ENCODE results near the gene OSBP.

The OSBP gene

DNA sequence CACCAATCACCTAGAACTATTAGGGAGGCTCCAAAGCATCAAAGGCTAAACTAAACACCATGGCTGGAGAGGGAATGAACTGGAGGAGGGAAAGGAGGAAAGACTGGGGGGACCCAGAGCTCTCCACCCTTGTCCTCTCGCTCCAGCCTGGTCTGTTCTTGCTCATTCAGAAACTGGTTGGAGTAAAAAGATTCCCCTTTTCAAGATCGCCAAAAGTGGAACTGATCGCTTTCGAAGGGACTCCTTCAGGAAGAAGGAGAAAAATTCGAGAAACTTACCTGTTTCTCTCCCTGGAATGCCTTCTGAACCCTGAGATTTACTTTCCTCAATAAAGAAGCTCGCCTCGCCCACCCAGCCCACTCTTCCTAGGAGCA is 57.3 kb downstream of the OSBP start:
- Histone ChIP-seq H3K4me3 (replicated peaks; ENCODE audit: insufficient read depth, low read length) (peak overlapping the region; percentile 42; the same call in 1 of the 2 replicates), H3K27ac (replicated peaks) (no peak overlapping the region; the same call in 1 of the 2 replicates), H3K27me3 (ENCODE audit: insufficient read depth, poor library complexity, severe bottlenecking) (no peaks in the 10 kb centered on the region)
- no peak for DNase-seq (ENCODE audit: low read depth in 1 of 2, low spot score in 1 of 2)
- TF ChIP-seq POLR2AphosphoS5 (IDR thresholded peaks at IDR 0.05; ENCODE audit: low read depth) (no peak), SPI1 (IDR thresholded peaks at IDR 0.05; ENCODE audit: borderline replicate concordance, low read depth) (no peak), GABPA (IDR thresholded peaks at IDR 0.05; ENCODE audit: low read depth) (no peak)
- TF ChIP-seq, protein P1, sequence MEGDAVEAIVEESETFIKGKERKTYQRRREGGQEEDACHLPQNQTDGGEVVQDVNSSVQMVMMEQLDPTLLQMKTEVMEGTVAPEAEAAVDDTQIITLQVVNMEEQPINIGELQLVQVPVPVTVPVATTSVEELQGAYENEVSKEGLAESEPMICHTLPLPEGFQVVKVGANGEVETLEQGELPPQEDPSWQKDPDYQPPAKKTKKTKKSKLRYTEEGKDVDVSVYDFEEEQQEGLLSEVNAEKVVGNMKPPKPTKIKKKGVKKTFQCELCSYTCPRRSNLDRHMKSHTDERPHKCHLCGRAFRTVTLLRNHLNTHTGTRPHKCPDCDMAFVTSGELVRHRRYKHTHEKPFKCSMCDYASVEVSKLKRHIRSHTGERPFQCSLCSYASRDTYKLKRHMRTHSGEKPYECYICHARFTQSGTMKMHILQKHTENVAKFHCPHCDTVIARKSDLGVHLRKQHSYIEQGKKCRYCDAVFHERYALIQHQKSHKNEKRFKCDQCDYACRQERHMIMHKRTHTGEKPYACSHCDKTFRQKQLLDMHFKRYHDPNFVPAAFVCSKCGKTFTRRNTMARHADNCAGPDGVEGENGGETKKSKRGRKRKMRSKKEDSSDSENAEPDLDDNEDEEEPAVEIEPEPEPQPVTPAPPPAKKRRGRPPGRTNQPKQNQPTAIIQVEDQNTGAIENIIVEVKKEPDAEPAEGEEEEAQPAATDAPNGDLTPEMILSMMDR (IDR thresholded peaks at IDR 0.05; ENCODE audit: insufficient read depth, low read length), result no peak
- TF ChIP-seq, protein P2, sequence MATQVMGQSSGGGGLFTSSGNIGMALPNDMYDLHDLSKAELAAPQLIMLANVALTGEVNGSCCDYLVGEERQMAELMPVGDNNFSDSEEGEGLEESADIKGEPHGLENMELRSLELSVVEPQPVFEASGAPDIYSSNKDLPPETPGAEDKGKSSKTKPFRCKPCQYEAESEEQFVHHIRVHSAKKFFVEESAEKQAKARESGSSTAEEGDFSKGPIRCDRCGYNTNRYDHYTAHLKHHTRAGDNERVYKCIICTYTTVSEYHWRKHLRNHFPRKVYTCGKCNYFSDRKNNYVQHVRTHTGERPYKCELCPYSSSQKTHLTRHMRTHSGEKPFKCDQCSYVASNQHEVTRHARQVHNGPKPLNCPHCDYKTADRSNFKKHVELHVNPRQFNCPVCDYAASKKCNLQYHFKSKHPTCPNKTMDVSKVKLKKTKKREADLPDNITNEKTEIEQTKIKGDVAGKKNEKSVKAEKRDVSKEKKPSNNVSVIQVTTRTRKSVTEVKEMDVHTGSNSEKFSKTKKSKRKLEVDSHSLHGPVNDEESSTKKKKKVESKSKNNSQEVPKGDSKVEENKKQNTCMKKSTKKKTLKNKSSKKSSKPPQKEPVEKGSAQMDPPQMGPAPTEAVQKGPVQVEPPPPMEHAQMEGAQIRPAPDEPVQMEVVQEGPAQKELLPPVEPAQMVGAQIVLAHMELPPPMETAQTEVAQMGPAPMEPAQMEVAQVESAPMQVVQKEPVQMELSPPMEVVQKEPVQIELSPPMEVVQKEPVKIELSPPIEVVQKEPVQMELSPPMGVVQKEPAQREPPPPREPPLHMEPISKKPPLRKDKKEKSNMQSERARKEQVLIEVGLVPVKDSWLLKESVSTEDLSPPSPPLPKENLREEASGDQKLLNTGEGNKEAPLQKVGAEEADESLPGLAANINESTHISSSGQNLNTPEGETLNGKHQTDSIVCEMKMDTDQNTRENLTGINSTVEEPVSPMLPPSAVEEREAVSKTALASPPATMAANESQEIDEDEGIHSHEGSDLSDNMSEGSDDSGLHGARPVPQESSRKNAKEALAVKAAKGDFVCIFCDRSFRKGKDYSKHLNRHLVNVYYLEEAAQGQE (IDR thresholded peaks at IDR 0.05; ENCODE audit: insufficient replicate concordance, low read depth), result no peak

DNA sequence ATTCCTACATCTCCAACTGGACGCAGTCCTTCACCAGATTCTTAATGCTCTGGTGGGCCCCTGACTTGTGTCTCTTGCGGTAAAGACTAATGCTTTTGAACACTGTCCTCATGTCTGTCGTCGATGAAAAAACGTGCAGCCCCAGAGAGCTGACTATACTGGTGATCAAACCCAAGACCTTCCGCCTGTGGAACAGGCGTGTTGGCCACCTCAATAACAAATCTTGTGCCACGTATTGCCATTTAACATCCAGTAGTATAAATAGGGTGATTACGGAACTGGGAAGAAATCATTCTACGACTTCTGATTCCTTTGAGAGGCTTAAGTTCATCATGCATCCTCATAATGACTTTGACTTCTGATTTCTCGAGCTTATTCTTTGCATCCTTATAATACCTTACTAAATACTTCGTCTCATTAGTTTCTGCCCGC is 58.6 kb downstream of the OSBP start:
- H3K27me3 ChIP-seq (ENCODE audit: insufficient read depth, poor library complexity, severe bottlenecking), result no peaks in the 10 kb centered on the region
- H3K4me3 ChIP-seq (replicated peaks; ENCODE audit: insufficient read depth, low read length), result peak overlapping the region; percentile 53
- no peak for TF ChIP-seq SPI1 (IDR thresholded peaks at IDR 0.05; ENCODE audit: borderline replicate concordance, low read depth)
- no peak overlapping the region for H3K27ac ChIP-seq (replicated peaks)
- peak in 1 of 2 experiments; percentile 30 for DNase-seq (ENCODE audit: low read depth in 1 of 2, low spot score in 1 of 2)

DNA sequence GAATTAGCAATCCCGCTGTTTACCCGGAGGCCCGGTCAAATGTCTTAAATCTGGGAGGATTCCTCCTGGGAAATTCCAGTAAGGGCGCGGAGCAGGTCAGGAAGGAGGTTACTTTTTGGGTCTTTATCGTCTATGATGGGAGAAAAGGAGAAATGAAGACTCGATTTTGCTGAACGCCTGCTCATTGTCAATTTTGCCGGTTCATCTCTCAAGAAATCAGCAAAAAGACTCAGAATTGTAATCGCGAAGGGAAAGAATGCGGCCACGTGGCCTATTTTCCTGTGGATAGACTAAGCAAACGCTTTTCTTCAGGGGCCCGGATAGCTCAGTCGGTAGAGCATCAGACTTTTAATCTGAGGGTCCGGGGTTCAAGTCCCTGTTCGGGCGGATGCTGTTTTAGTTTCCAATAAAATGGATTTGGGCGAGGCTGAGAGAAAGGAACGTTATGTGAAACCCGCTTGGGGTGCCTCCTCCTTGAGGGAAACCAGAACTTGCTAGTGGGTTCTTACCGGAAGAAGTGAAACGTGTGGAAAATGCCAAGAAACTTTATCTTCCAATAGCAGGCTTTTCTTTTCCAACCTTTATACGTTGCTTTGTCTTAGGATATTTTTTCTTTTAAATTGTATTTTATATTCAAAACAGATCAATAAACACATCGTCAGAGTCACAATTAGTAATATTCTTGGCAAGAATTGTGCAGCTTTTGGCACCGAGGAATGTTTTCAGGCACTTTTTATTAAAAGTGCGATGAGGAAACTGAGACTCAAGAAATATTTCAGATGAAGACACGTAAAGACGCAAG is 59.3 kb downstream of the OSBP start:
- H3K27me3 ChIP-seq (ENCODE audit: insufficient read depth, poor library complexity, severe bottlenecking), result no peaks in the 10 kb centered on the region
- TF ChIP-seq, protein P2 (IDR thresholded peaks at IDR 0.05; ENCODE audit: insufficient replicate concordance, low read depth), result no peak
- TF ChIP-seq, protein P1 (IDR thresholded peaks at IDR 0.05; ENCODE audit: insufficient read depth, low read length), result no peak
- TF ChIP-seq POLR2AphosphoS5 (IDR thresholded peaks at IDR 0.05; ENCODE audit: low read depth), result no peak
- TF ChIP-seq GABPA (IDR thresholded peaks at IDR 0.05; ENCODE audit: low read depth), result no peak
- TF ChIP-seq SPI1 (IDR thresholded peaks at IDR 0.05; ENCODE audit: borderline replicate concordance, low read depth), result no peak
- H3K4me3 ChIP-seq (replicated peaks; ENCODE audit: insufficient read depth, low read length), result peak overlapping the region; percentile 53
- peak in 1 of 2 experiments; percentile 71 for DNase-seq (ENCODE audit: low read depth in 1 of 2, low spot score in 1 of 2)
- no peak overlapping the region for H3K27ac ChIP-seq (replicated peaks)

DNA sequence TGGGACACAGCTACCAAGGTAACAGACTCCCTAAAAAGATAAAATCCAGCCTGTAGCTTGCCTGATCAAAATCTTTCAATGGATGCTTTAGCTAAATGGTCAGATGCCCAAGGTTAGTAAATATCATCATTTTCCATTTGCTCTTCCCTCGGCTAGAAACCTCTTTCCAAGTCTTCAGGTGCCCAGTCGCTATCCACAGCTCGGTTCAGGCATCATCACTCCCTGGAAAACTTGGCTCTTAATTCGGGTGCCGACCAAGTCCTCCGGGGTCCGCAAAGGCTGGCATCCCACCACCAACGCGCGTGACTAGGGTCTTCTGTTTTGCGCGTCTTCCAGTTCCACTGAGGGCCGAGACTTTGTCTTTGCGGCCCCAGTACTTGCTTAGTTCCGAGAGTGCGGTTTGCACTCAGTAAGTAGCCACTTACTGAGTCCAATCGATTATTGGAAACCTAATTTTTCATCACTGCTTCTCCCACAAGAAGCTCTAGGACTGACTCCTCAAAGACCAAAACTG is 59.9 kb downstream of the OSBP start:
- H3K27me3 ChIP-seq (ENCODE audit: insufficient read depth, poor library complexity, severe bottlenecking), result no peaks in the 10 kb centered on the region

More for the DNA sequence above, 59.9 kb downstream of the OSBP start:
- Histone ChIP-seq H3K27ac (replicated peaks) (no peak overlapping the region), H3K4me3 (replicated peaks; ENCODE audit: insufficient read depth, low read length) (peak overlapping the region; percentile 53)
- TF ChIP-seq GABPA (IDR thresholded peaks at IDR 0.05; ENCODE audit: low read depth) (no peak), SPI1 (IDR thresholded peaks at IDR 0.05; ENCODE audit: borderline replicate concordance, low read depth) (no peak), POLR2AphosphoS5 (IDR thresholded peaks at IDR 0.05; ENCODE audit: low read depth) (no peak)
- TF ChIP-seq, protein P2 (IDR thresholded peaks at IDR 0.05; ENCODE audit: insufficient replicate concordance, low read depth), result no peak
- TF ChIP-seq, protein P1 (IDR thresholded peaks at IDR 0.05; ENCODE audit: insufficient read depth, low read length), result no peak
- DNase-seq (ENCODE audit: low read depth in 1 of 2, low spot score in 1 of 2), result no peak
